Amniotic epithelial cell (primary cell): Measurements from ENCODE around the gene DELE1.

ENCODE experiments used
- DNase-seq: peaks from one replicate; pipeline ENCODE4 v3.0.0-alpha.2; 2010; ENCODE audit warnings: low read depth

DELE1 gene

DNA sequence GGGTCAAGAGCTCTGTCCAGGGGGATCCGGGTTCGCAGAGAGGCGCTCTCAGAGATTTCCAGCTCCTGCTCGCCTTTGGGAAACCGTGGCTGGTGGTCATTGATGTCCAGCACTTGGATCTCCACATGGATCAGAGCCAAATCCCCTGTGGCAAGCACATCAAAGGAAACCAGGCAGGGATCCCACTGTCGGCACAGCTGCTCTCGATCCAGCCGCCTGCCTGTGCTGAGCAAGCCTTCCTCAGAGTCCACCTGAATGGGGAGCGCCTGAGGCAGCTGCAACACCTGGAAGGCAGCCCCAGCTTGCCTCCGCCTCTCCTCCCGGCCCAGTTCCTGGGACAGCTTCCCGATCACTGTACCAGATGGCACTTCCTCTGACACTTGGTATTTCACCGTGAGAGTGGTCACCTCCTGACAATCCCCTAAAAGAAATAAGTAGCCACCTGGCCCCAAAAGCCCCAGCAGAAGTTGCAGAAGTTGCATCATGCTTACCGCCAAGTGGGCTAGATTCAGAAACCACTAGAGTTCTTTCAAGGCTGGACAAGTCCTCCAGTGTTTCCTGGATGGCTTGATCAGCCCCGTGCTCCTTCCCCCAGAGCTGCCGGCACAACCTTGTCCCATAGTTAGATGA is 33.8 kb downstream of the DELE1 start:
- no peak for DNase-seq

GRCh38 chr5:141958113-141958512 is 34.4 kb downstream of the DELE1 start, which contains the start of gene PCDH12:
Gene PCDH12, minus strand, starts transcription at chr5:141958202. Its CDS starts 351 bp downstream, at chr5:141957851.
- no peak for DNase-seq

DNA sequence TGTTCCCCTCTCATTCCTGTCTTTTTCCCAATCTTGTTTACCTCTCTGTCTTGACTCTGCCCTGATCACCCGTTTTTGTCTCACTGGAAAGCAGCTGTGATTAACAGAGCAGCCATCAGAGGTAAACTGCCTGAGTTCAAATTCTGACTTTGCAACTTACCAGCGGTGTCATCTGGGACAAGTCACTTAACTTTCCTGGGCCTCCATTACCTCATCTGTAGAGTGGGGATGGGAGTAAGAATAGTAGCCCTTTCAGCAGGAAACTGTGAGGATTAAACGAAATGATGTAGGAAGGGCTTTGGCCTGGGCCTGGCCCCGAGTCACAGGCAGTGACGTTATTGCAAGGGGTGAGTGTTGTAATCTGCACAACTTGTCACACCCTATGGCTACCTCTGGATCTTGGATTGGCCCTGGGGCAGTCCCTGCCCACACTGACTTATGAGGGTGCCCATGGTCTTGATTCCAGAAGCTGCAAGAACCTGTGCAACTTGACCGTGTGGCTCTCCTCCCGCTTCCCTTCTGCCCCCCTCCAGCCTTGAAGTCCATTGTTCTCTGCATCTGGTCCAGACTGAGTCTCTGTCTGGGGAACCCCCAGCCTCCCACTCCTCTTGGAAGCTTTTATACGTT is 35.0 kb downstream of the DELE1 start:
- no peak for DNase-seq

GRCh38 chr5:141960018-141960417 is 36.3 kb downstream of the DELE1 start:
- DNase-seq = no peak

DNA sequence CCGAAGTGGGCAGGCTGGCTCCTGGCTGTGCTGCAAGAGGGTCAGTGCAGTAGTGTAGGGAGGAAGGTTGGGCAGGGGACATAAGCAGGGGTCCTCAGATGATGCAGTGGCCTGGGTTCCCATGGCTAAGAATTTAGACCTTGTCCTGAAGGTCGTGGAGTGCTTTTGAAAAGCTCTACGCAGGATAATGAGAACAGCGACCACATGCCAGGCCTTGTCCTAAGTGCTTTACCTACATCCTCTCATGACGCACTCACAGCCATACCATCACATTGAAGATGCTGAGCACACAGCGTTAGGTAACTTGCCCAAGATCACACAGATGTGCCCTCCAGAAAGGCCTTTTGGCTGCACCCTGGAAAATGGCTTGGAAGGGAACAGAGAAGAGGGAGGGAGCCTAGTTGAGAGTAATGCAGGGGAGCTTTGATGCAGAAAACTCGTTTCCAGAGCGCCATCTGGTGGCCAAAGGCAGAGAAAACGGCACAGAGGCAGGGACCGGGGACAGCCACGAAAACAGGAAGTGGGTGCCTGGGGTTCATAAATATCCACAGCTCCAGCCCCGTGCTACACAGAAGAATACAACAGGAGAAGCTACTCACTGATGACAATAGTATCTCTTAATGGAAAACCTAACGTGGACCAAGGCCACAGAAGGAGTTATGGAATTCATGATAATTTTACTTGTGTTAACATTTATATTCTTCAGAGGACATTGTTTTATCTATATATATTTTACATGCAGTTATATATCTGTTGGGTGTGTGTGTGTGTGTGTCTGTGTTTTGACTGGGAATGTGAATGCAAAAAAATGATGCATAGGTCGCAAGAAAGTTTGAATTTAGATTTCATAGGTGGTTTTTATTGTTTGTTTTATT is 37.0 kb downstream of the DELE1 start:
- DNase-seq = peak; percentile 64

GRCh38 chr5:141961466-141961865 is 37.8 kb downstream of the DELE1 start:
- DNase-seq = no peak

DNA sequence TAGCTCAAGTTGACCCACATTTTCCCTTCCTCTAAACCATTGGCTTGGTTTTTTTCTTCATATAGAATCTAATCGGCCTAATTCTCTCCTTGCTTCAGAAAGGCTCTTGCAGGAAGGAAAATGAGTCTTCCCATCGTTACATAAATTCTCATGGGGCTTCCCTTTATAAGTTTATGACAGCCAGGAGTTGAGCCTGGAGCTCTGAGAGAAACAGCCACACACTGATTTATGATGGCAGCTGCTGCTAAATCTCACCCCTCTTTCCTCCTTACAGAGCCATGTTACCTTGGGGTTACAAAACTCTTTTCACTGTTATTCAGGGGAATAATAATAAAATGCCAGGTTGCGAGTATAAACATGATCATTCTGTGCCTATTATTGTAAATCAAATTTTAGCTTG is 40.0 kb downstream of the DELE1 start:
- DNase-seq = no peak

- DNase-seq = no peak
These were observed 41.4 kb downstream of the DELE1 start for GRCh38 chr5:141965071-141965470.

GRCh38 chr5:141966275-141966962 is 42.7 kb downstream of the DELE1 start:
- DNase-seq = no peak

- DNase-seq = no peak
These were observed 43.3 kb downstream of the DELE1 start for GRCh38 chr5:141966963-141967333.

DNA sequence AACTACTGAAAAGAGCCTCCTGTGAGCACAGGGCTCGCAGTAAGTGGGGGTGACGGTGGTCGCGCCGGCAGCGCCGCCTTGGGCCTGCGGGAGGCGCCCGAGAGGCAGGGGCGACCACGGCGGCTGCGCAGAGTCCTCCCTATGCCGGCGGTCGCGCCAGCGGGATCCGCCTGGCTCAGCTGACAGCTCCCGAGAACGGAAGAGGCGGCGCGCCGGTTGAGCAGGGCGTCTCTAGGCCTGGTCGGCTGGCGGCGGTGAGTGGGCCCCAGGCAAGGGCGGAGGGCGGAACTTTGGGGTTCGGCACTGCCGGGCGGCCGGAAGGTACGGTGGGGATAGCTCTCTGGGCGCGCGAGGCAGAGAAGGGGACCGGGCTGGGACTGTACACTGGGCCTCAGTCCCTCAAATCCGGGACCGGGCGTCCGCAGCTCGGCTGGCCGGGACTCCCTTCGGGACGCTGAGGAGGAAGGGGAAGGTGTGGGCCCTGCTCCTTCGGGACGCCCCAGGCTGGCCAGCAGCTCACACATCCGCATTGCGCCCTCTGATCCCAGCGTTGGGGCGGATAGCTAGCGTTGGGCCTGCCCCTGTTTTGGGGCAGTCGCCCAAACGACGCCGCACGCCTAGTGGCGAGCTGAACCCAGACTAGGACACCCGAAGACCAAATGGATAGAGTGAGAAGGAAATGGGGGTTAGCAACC is 45.4 kb downstream of the DELE1 start, which contains the start of gene RNF14:
RNF14 (plus strand) TSS at position 192 of the 695 bp plus-strand sequence. CDS start 4,484 bp downstream, outside the sequence.
- DNase-seq = peak; percentile 89

- DNase-seq = peak; percentile 38
These were observed 46.4 kb downstream of the DELE1 start for GRCh38 chr5:141969783-141970771.

DNA sequence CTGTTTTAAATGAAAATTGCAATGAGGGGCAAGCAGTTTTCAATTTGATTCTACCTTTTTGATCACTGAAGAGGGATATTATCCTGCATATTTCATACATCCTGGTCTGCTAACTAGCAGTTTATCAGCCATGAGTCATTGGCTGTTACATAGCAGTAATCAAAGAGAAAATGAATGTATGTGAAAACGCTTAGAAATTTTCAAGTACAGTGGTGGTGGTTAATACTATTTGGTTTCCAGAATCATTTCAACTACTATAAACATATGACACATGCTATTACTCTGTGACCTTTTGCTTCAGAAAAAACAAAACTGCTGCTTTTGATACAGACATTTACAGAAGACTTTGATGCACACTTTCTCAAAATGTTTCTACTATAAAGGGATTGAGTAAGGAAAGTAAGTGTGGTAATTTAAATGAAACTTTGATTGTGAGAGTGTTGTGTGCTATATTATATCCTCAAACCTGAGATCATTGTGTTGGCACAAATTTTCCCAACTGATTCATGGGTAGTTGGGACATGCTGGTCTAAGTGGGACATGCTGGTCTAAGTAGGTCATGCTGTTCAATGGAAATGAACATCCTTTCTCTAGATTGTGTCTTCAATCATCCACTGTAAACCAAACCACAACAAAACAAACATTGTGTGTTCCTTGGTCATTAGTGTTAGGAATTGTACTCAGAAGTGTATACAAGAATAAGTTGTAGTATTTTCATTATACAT is 50.4 kb downstream of the DELE1 start:
- peak; percentile 85 for DNase-seq

DNA sequence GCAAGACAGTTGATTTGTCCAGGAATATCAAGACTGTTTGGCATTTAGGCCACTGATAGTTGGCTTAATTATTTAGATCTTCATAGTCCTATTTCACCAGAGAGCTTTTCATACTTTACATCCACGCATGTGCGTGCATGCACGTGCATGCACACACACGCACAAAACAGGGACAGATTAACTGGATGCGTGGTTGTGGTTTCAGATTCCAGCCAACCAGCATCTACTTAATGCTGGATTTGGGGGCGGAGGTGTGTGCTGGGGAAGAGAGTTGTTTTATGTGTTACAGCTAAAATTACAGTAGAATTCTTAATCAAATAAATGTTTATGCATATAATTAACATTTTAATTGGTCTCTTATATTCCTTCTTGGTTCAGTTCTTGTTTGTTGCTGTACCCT is 52.5 kb downstream of the DELE1 start:
- DNase-seq = no peak

DNA sequence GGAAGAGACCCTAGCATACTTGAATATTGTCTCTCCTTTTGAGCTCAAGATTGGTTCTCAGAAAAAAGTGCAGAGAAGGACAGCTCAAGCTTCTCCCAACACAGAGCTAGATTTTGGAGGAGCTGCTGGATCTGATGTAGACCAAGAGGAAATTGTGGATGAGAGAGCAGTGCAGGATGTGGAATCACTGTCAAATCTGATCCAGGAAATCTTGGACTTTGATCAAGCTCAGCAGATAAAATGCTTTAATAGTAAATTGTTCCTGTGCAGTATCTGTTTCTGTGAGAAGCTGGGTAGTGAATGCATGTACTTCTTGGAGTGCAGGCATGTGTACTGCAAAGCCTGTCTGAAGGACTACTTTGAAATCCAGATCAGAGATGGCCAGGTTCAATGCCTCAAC is 54.7 kb downstream of the DELE1 start:
- DNase-seq = no peak

DNA sequence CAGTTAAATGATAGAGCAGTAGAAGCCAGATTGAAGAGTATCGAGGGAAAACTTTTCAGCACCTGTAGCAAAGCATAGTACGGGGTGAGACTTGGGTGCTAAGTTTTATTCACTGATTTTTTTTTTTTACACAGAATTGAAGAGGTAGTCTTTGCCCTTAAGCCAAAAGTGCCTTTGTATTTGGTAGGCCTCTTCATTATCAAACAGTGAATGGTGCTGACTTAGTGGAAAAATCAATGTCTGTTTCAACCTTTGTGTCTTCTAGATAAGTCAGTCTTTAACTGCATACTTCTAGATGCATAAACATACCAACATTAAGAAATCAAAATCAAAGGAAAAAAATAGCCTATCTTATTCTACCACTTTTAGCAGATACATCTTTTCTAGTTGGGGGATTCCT is 59.0 kb downstream of the DELE1 start:
- DNase-seq = no peak

GRCh38 chr5:141986072-141986471 is 62.4 kb downstream of the DELE1 start:
- no peak for DNase-seq

DNA sequence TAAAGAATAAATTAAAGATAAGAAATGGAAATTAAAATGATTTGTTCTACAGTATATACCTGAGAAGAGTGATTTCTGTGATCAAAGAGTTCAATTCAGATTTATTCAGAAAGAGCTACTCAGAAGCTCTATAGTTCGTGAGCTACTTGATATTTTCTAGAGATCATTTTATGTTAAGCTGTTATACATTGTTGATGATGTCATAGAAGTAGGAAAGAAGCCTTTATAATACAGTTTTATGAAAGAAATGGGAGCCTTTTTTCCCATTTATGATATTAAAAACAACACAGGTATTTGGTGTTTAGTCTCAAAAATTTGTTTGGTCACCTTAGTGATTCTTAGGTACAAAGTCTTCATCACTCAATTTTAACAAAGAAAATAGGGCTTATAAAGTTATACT is 66.0 kb downstream of the DELE1 start:
- DNase-seq = no peak
